Measurements from ENCODE around the gene ZCCHC12.

DNA sequence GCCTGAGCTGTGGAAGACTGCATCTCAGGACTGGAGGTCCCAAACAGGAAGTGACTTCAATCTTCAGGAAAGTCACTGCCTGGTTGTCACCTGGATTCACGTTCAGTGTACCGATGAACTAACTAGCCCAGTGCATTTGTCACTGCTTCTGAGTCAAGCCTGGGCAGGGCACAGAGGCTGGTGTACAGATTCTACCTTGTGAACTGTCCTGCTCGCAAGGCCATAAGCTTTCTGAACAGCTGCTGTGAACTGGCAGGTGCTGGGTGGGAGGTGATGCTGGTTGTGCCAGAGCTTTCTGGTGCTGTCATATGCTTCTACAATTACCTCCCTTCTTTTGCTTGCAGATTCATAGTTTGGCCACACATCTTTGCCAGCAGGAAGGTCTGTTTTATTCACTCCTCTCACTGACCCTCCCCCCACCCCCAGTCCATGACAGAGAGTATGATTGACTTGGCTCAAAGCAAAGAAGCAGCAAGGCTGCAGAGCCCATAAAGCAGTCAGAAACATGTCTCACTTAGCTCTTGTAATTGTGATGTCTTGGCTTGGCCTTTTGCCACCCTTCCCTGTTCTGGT lies 40.5 kb downstream of the ZCCHC12 start:
- no peak for TF ChIP-seq EP300 (IDR thresholded peaks at IDR 0.05)
- TF ChIP-seq, protein P1, sequence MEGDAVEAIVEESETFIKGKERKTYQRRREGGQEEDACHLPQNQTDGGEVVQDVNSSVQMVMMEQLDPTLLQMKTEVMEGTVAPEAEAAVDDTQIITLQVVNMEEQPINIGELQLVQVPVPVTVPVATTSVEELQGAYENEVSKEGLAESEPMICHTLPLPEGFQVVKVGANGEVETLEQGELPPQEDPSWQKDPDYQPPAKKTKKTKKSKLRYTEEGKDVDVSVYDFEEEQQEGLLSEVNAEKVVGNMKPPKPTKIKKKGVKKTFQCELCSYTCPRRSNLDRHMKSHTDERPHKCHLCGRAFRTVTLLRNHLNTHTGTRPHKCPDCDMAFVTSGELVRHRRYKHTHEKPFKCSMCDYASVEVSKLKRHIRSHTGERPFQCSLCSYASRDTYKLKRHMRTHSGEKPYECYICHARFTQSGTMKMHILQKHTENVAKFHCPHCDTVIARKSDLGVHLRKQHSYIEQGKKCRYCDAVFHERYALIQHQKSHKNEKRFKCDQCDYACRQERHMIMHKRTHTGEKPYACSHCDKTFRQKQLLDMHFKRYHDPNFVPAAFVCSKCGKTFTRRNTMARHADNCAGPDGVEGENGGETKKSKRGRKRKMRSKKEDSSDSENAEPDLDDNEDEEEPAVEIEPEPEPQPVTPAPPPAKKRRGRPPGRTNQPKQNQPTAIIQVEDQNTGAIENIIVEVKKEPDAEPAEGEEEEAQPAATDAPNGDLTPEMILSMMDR (IDR thresholded peaks at IDR 0.05): no peak
